Measurements from ENCODE around the gene ADGRE3. TPM values are rescaled to one million over a fixed set of nuclear protein-coding genes. Genes with fewer than 3 reads are reported as not detected.

The ADGRE3 gene
- total RNA-seq, 1 experiment from 2014 or later: not detected

GRCh38 chr19:14659874-14660489 is 14.7 kb downstream of the ADGRE3 start:
- ATAC-seq (no peak), DNase-seq (ENCODE audit: low spot score) (no peak)
- ChIA-PET CTCF (interaction anchor here (1.2 kb wide), 1 partner anchor 27 kb away, joined by 3 read pairs; no protein-coding TSS in a partner anchor), POLR2A (interaction anchor here (0.6 kb wide), 1 partner anchor 703 kb away, joined by 5 read pairs; no protein-coding TSS in a partner anchor)
- Mint-ChIP-seq H3K4me1 (no peaks in the 10 kb centered on the region), H3K4me3 (no peak overlapping the region), H3K27me3 (ENCODE audit: low read depth) (no peaks in the 10 kb centered on the region; the same call in none of the 2 replicates), H3K27ac (no peak overlapping the region), H3K9me3 (no peaks in the 10 kb centered on the region), H3K36me3 (no peaks in the 10 kb centered on the region)
- TF ChIP-seq GABPB1 (CRISPR knock-in tag; IDR thresholded peaks at IDR 0.05) (no peak), NFATC4 (CRISPR knock-in tag; IDR thresholded peaks at IDR 0.05) (no peak), ZNF232 (CRISPR knock-in tag; IDR thresholded peaks at IDR 0.05) (no peak), NR3C1 (CRISPR knock-in tag; conservative IDR thresholded peaks at IDR 0.05; ENCODE audit: low read depth) (no peak), JUN (CRISPR knock-in tag; IDR thresholded peaks at IDR 0.05) (no peak), ELF4 (CRISPR knock-in tag; IDR thresholded peaks at IDR 0.05; ENCODE audit: low read depth) (no peak)

- Mint-ChIP-seq H3K4me3 (no peak overlapping the region), H3K9me3 (no peaks in the 10 kb centered on the region), H3K4me1 (no peaks in the 10 kb centered on the region), H3K27me3 (ENCODE audit: low read depth) (peaks cover 5% of the 10 kb centered on the region), H3K36me3 (no peaks in the 10 kb centered on the region), H3K27ac (no peak overlapping the region)
- CTCF ChIA-PET: no interaction called here
- DNase-seq (ENCODE audit: low spot score) (no peak), ATAC-seq (no peak)
- POLR2A ChIA-PET: no interaction called here
- TF ChIP-seq AFF4 (CRISPR knock-in tag; IDR thresholded peaks at IDR 0.05; ENCODE audit: borderline replicate concordance): no peak
- no peak for TF ChIP-seq ZNF512 (CRISPR knock-in tag; IDR thresholded peaks at IDR 0.05; ENCODE audit: borderline replicate concordance)
- TF ChIP-seq KAT7 (CRISPR knock-in tag; IDR thresholded peaks at IDR 0.05; ENCODE audit: borderline replicate concordance): no peak
- no peak for TF ChIP-seq E2F5 (CRISPR knock-in tag; IDR thresholded peaks at IDR 0.05)
- TF ChIP-seq JUN (CRISPR knock-in tag; IDR thresholded peaks at IDR 0.05): no peak
- TF ChIP-seq MAX (CRISPR knock-in tag; IDR thresholded peaks at IDR 0.05): no peak
- TF ChIP-seq ZMAT4 (CRISPR knock-in tag; IDR thresholded peaks at IDR 0.05): no peak
- no peak for TF ChIP-seq E2F4 (CRISPR knock-in tag; IDR thresholded peaks at IDR 0.05; ENCODE audit: borderline replicate concordance, low read depth)
- TF ChIP-seq ZNF219 (CRISPR knock-in tag; IDR thresholded peaks at IDR 0.05; ENCODE audit: borderline replicate concordance): no peak
- TF ChIP-seq CDX4 (CRISPR knock-in tag; IDR thresholded peaks at IDR 0.05; ENCODE audit: borderline replicate concordance): no peak
- no peak for TF ChIP-seq JAZF1 (CRISPR knock-in tag; IDR thresholded peaks at IDR 0.05)
- TF ChIP-seq ERG (CRISPR knock-in tag; IDR thresholded peaks at IDR 0.05): no peak
- no peak for TF ChIP-seq ZNF396 (CRISPR knock-in tag; IDR thresholded peaks at IDR 0.05; ENCODE audit: borderline replicate concordance)
- TF ChIP-seq GRHL2 (CRISPR knock-in tag; IDR thresholded peaks at IDR 0.05; ENCODE audit: insufficient replicate concordance, severe bottlenecking): no peak
- TF ChIP-seq STAT6 (CRISPR knock-in tag; conservative IDR thresholded peaks at IDR 0.05; ENCODE audit: low read depth): no peak
Observed at GRCh38 chr19:14655726-14656125, 18.9 kb downstream of the ADGRE3 start.
